Prostate gland (tissue), 2 donors: ENCODE results near the gene FOXG1. TPM values are rescaled to one million over a fixed set of nuclear protein-coding genes. Genes with fewer than 3 reads are reported as not detected.

Experiments used
- DNase-seq: peaks from one replicate; pipeline ENCODE4 v3.0.0-alpha.2; 2019; ENCODE audit warnings: low spot score
- H3K27ac ChIP-seq, 2 donors: fragments of 200-600 bp; sonication (generic); 2 replicates each; pipeline ENCODE4 v1.5.1; 2017 to 2019
- H3K27me3 ChIP-seq: fragments of 200-600 bp; sonication (generic); replicated peaks from 2 replicates; pipeline ENCODE4 v1.5.1; 2019; ENCODE audit not compliant: insufficient read depth
- H3K36me3 ChIP-seq, 2 donors: fragments of 200-600 bp; sonication (generic); 1 replicate in 1 of 2; 2 replicates in 1 of 2; pipeline versions ENCODE4 v1.5.1 to v1.8.1; 2017 to 2019
- H3K4me1 ChIP-seq: fragments of 200-600 bp; sonication (generic); replicated peaks from 2 replicates; pipeline ENCODE4 v1.5.1; 2019
- H3K4me3 ChIP-seq, 2 donors: fragments of 200-600 bp; sonication (generic); 2 replicates each; pipeline ENCODE4 v1.5.1; 2017 to 2019
- H3K9me3 ChIP-seq: fragments of 200-600 bp; sonication (generic); 2 replicates; pipeline ENCODE4 v1.5.1; 2017
- CTCF ChIP-seq, 4 experiments: fragments of 200-600 bp in 2 of 4; fragments of 450-650 bp in 2 of 4; sonication (generic) in 2 of 4; IDR thresholded peaks; 1 replicate in 3 of 4; 2 replicates in 1 of 4; pipeline ENCODE4 v1.5.1; 2016 to 2019; ENCODE audit warnings: antibody characterized with exemption in 4 of 4, mild to moderate bottlenecking in 2 of 4, moderate library complexity in 2 of 4
- POLR2A ChIP-seq: fragments of 450-650 bp; IDR thresholded peaks from one replicate; pipeline ENCODE4 v1.6.1; 2016; ENCODE audit warnings: antibody characterized with exemption, mild to moderate bottlenecking
- POLR2AphosphoS5 ChIP-seq: sonication (generic); formaldehyde crosslinking; IDR thresholded peaks from one replicate; pipeline ENCODE4 v1.6.1; 2017; ENCODE audit warnings: antibody characterized with exemption
- WGBS: methylation state at CpG from one replicate; pipeline ENCODE4 v1.1.5; 2018; 5-methylcytosine and 5-hydroxymethylcytosine counted together
- intact Hi-C: fragments of 100-400 bp; cut with DNase I; formaldehyde crosslinking; loops from one replicate; pipeline ENCODE4 v1.14.2; 2022
- total RNA-seq, 2 donors: library from RNA; depleted of rRNA; stranded (reverse); fragments of >200 nt; gene quantifications; one replicate each; pipeline ENCODE4 v1.1.0, GENCODE V29; 2016

FOXG1 gene
- total RNA-seq, 2 donors from 2014 or later, result 1.6 TPM; not detected in 1

GRCh38 chr14:28774764-28775735, 8.5 kb downstream of the FOXG1 start:
- WGBS, result 9% methylated on average over 29 of the region's 29 CpGs
- Histone ChIP-seq H3K36me3 (no peaks in the 10 kb centered on the region), H3K4me3 (no peak overlapping the region), H3K27me3 (peaks cover 34% of the 10 kb centered on the region), H3K4me1 (no peaks in the 10 kb centered on the region), H3K9me3 (no peaks in the 10 kb centered on the region), H3K27ac (no peak overlapping the region)
- no peak for DNase-seq
- TF ChIP-seq POLR2A (no peak), POLR2AphosphoS5 (no peak), CTCF (IDR thresholded peaks at IDR 0.05) (no peak)
- intact Hi-C loops, result no loop called here

- no peaks in the 10 kb centered on the region for H3K36me3 ChIP-seq
- H3K4me3 ChIP-seq, result no peak overlapping the region
- H3K27ac ChIP-seq, result no peak overlapping the region
- peaks cover 35% of the 10 kb centered on the region for H3K27me3 ChIP-seq
- H3K9me3 ChIP-seq, result no peaks in the 10 kb centered on the region
- TF ChIP-seq POLR2A, result no peak
- no peak for TF ChIP-seq CTCF (IDR thresholded peaks at IDR 0.05)
- TF ChIP-seq POLR2AphosphoS5, result no peak
- WGBS, result 23% methylated on average over 3 of the region's 3 CpGs
- intact Hi-C loops, result no loop called here
- no peaks in the 10 kb centered on the region for H3K4me1 ChIP-seq
- no peak for DNase-seq
These were observed 10.1 kb downstream of the FOXG1 start for GRCh38 chr14:28776482-28777266.

- Histone ChIP-seq H3K27ac (no peak overlapping the region), H3K27me3 (peaks cover 35% of the 10 kb centered on the region), H3K4me1 (no peaks in the 10 kb centered on the region), H3K4me3 (no peak overlapping the region), H3K9me3 (no peaks in the 10 kb centered on the region), H3K36me3 (no peaks in the 10 kb centered on the region)
- DNase-seq, result no peak
- intact Hi-C loops, result no loop called here
- 9% methylated on average over 17 of the region's 17 CpGs for WGBS
- no peak for TF ChIP-seq POLR2AphosphoS5
- TF ChIP-seq CTCF (IDR thresholded peaks at IDR 0.05), result no peak
- TF ChIP-seq POLR2A, result no peak
These were observed 11.0 kb downstream of the FOXG1 start for GRCh38 chr14:28777471-28778137.

GRCh38 chr14:28778138-28779117, 11.8 kb downstream of the FOXG1 start:
- H3K27me3 ChIP-seq, result peaks cover 31% of the 10 kb centered on the region
- no peak overlapping the region for H3K4me3 ChIP-seq
- no peak for TF ChIP-seq CTCF (IDR thresholded peaks at IDR 0.05)
- no peak for TF ChIP-seq POLR2AphosphoS5
- TF ChIP-seq POLR2A, result no peak
- H3K27ac ChIP-seq, result no peak overlapping the region
- 6% methylated on average over 28 of the region's 28 CpGs for WGBS
- DNase-seq, result no peak
- no peaks in the 10 kb centered on the region for H3K9me3 ChIP-seq
- intact Hi-C loops, result no loop called here
- no peaks in the 10 kb centered on the region for H3K36me3 ChIP-seq
- no peaks in the 10 kb centered on the region for H3K4me1 ChIP-seq
